H1 (cell line): ENCODE results near the gene ALG9. TPM values are rescaled to one million over a fixed set of nuclear protein-coding genes. Genes with fewer than 3 reads are reported as not detected.

Experiments
- ATF3 ChIP-seq: IDR thresholded peaks from 2 replicates; pipeline ENCODE4 v1.6.1; 2011; ENCODE audit warnings: low read depth, mild to moderate bottlenecking, low read length; ENCODE audit not compliant: insufficient read depth
- SIRT6 ChIP-seq: IDR thresholded peaks from one replicate; pipeline ENCODE4 v1.7.1; 2012; ENCODE audit warnings: low read length, inconsistent platforms
- polyA plus RNA-seq, 7 experiments: library from polyadenylated mRNA; depleted of rRNA in 3 of 7; stranded (reverse) in 5 of 7; unstranded in 2 of 7; fragments of >200 nt in 5 of 7; fragments of 200-250 nt in 2 of 7; gene quantifications; 1 replicate in 5 of 7; 2 replicates in 1 of 7; 4 replicates in 1 of 7; pipeline versions ENCODE4 v1.2.1 to v1.2.3, GENCODE V29; 2011 to 2013; ENCODE audit warnings: missing spikeins in 2 of 7, mixed read lengths in 2 of 7
- total RNA-seq: library from RNA; stranded (reverse); fragmentation: NEBNext Ultra II Directional; extraction: Animal tissue kit (Norgen Biotek cat#: 25700); gene quantifications from 2 replicates; pipeline ENCODE4 v1.2.1, GENCODE V29; 2021

Gene ALG9
- total and polyA plus RNA-seq, 2 of the 8 experiments (the other 6 are each of a cell fraction or from before 2014, with no cell fraction given): 23.5 to 24.5 TPM

GRCh38 chr11:111782109-111782741 is 89.2 kb downstream of the ALG9 start (continued):
- TF ChIP-seq ATF3 (no peak), SIRT6 (no peak)
